Stimulated activated naive CD8-positive, alpha-beta T cell treated with anti-CD3 and anti-CD28 coated beads, Interleukin-15, Interleukin-2, amounts not matched to agents 100 U/mL and 50 U/mL, for 24 hours (primary cell): ENCODE data around the gene LRWD1.
"Not testable (repeated sequence)": the region's sequence is repeated elsewhere in the genome, so short reads cannot be mapped to it uniquely, and the experiment has no call there.

Source experiments
- ATAC-seq: fragments of 150-1000 bp; cut with Tn5 transposase; one replicate; pipeline ENCODE4 v1.10.0; 2021
- DNase-seq: peaks from one replicate; pipeline ENCODE4 v3.0.0; 2021

The LRWD1 gene

GRCh38 chr7:102469351-102469971 is 4.7 kb downstream of the LRWD1 start:
- no peak for ATAC-seq
- DNase-seq, result peak; percentile 2

- peak; percentile 5 for DNase-seq
- no peak for ATAC-seq
Measured at GRCh38 chr7:102469972-102470825, 5.4 kb downstream of the LRWD1 start.

- peak; percentile 3 for DNase-seq
- no peak for ATAC-seq
Measured at GRCh38 chr7:102471791-102472125, 7.0 kb downstream of the LRWD1 start.

- DNase-seq (peak; percentile 7), ATAC-seq (no peak)
Measured at GRCh38 chr7:102472126-102473041, 7.6 kb downstream of the LRWD1 start.

- DNase-seq (peak; percentile 2), ATAC-seq (no peak)
Measured at GRCh38 chr7:102473271-102473991, 8.6 kb downstream of the LRWD1 start.

- not testable (repeated sequence) for ATAC-seq
- peak; percentile 1 for DNase-seq
Measured at GRCh38 chr7:102474116-102474515, 9.3 kb downstream of the LRWD1 start.

- not testable (repeated sequence) for DNase-seq, ATAC-seq
Measured at GRCh38 chr7:102474736-102475435, 10.1 kb downstream of the LRWD1 start.

- ATAC-seq (peak; percentile 88), DNase-seq (peak; percentile 86)
Measured at GRCh38 chr7:102478314-102479208, 13.8 kb downstream of the LRWD1 start, which contains the start of gene POLR2J. TSS of gene POLR2J (minus strand) at chr7:102478922. CDS start at chr7:102478860, 62 bp downstream.

- not testable (repeated sequence) for DNase-seq
- peak; percentile 21 for ATAC-seq
Measured at GRCh38 chr7:102479209-102479584, 14.4 kb downstream of the LRWD1 start.

GRCh38 chr7:102479982-102480637 is 15.3 kb downstream of the LRWD1 start:
- peak; percentile 55 for DNase-seq
- not testable (repeated sequence) for ATAC-seq

GRCh38 chr7:102481962-102482361 is 17.2 kb downstream of the LRWD1 start:
- not testable (repeated sequence) for DNase-seq, ATAC-seq

GRCh38 chr7:102484317-102484716 is 19.5 kb downstream of the LRWD1 start:
- not testable (repeated sequence) for DNase-seq, ATAC-seq

- ATAC-seq, result peak; percentile 75
- DNase-seq, result peak; percentile 77
Measured at GRCh38 chr7:102490529-102491075, 25.8 kb downstream of the LRWD1 start.

- ATAC-seq, result peak; percentile 41
- DNase-seq, result not testable (repeated sequence)
Measured at GRCh38 chr7:102493220-102493935, 28.6 kb downstream of the LRWD1 start.

GRCh38 chr7:102494026-102494425 is 29.2 kb downstream of the LRWD1 start:
- not testable (repeated sequence) for DNase-seq, ATAC-seq

- not testable (repeated sequence) for DNase-seq
Measured at GRCh38 chr7:102494473-102495149, 29.8 kb downstream of the LRWD1 start.

GRCh38 chr7:102496861-102497260 is 32.1 kb downstream of the LRWD1 start:
- ATAC-seq, DNase-seq: not testable (repeated sequence)

More at GRCh38 chr7:102494473-102495149, 29.8 kb downstream of the LRWD1 start:
- ATAC-seq, result peak; percentile 77
